NCI-H345 treated with DMSO at 0.1 percent for 48 hours (cell line): ENCODE data around the gene TTYH2.
A peak's percentile ranks its signal among the peaks of the same experiment; 100 is the strongest.
"Not testable (repeated sequence)": the region's sequence is repeated elsewhere in the genome, so short reads cannot be mapped to it uniquely, and the experiment has no call there.

ENCODE experiments used
- DNase-seq: peaks from one replicate; lab custom pipeline; 2025; ENCODE audit not compliant: unreplicated experiment; lab: John Stamatoyannopoulos, UW

The TTYH2 gene

GRCh38 chr17:74259667-74260524 lies 46.5 kb downstream of the TTYH2 start:
- peak; percentile 76 for DNase-seq

- DNase-seq = no peak
Measured at GRCh38 chr17:74260525-74260850, 47.1 kb downstream of the TTYH2 start.

GRCh38 chr17:74262601-74263000 lies 49.2 kb downstream of the TTYH2 start:
- no peak for DNase-seq

- DNase-seq = not testable (repeated sequence)
Measured at GRCh38 chr17:74267054-74267453, 53.7 kb downstream of the TTYH2 start.

- DNase-seq = no peak
Measured at GRCh38 chr17:74267579-74267978, 54.2 kb downstream of the TTYH2 start.

GRCh38 chr17:74267987-74268499 lies 54.7 kb downstream of the TTYH2 start:
- DNase-seq = no peak

- DNase-seq = no peak
Measured at GRCh38 chr17:74268558-74268957, 55.2 kb downstream of the TTYH2 start.

- no peak for DNase-seq
Measured at GRCh38 chr17:74270333-74270732, 57.0 kb downstream of the TTYH2 start.

GRCh38 chr17:74271281-74271680 lies 57.9 kb downstream of the TTYH2 start:
- no peak for DNase-seq

- DNase-seq = no peak
Measured at GRCh38 chr17:74271901-74272561, 58.7 kb downstream of the TTYH2 start.

GRCh38 chr17:74272731-74273201 lies 59.4 kb downstream of the TTYH2 start:
- DNase-seq = no peak

GRCh38 chr17:74274060-74274708 lies 60.8 kb downstream of the TTYH2 start, which contains the start of gene DNAI2:
Gene DNAI2, plus strand, starts transcription at chr17:74274234. Its CDS starts 7,584 bp downstream, at chr17:74281818.
- peak; percentile 52 for DNase-seq

- DNase-seq = peak; percentile 52
Measured at GRCh38 chr17:74274709-74275340, 61.5 kb downstream of the TTYH2 start.

GRCh38 chr17:74276051-74276476 lies 62.7 kb downstream of the TTYH2 start:
- DNase-seq = no peak

GRCh38 chr17:74276541-74277009 lies 63.2 kb downstream of the TTYH2 start:
- no peak for DNase-seq

- no peak for DNase-seq
Measured at GRCh38 chr17:74277935-74278334, 64.6 kb downstream of the TTYH2 start.

- not testable (repeated sequence) for DNase-seq
Measured at GRCh38 chr17:74279617-74280016, 66.2 kb downstream of the TTYH2 start.

- DNase-seq = no peak
Measured at GRCh38 chr17:74280093-74280513, 66.7 kb downstream of the TTYH2 start.

- DNase-seq = no peak
Measured at GRCh38 chr17:74281799-74282198, 68.4 kb downstream of the TTYH2 start.

- not testable (repeated sequence) for DNase-seq
Measured at GRCh38 chr17:74282274-74282586, 68.9 kb downstream of the TTYH2 start.
